ENCODE results near the gene SSX7.
"Not testable (repeated sequence)": the region's sequence is repeated elsewhere in the genome, so short reads cannot be mapped to it uniquely, and the experiment has no call there.

Gene SSX7, protein sequence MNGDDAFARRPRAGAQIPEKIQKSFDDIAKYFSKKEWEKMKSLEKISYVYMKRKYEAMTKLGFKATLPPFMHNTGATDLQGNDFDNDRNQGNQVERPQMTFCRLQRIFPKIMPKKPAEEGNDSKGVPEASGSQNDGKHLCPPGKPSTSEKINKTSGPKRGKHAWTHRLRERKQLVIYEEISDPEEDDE

DNA sequence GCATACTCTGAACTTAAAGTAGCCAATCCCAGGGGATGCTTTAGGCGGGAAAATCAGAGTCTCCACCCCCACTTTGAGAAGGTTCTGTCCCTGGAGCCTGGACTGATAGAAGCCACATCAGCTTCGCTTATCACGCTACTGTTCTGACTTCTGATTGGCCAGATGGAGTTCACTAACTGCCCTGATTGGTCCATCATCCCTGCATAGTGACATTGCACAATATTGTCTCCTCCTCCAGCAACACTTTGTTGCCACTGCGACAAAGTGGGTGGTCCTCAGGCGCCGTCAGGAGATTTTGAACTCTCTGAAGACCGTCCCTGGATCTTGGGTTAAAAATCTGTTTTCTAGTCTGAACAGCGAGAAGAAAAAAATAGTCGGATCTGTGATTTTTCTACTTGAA, at the start of gene SSX7:
Gene SSX7, minus strand, starts transcription at position 101 of the 400 bp plus-strand sequence. CDS start 1,428 bp downstream, outside the sequence.
- DNase-seq (ENCODE audit: low read depth) = not testable (repeated sequence)

DNA sequence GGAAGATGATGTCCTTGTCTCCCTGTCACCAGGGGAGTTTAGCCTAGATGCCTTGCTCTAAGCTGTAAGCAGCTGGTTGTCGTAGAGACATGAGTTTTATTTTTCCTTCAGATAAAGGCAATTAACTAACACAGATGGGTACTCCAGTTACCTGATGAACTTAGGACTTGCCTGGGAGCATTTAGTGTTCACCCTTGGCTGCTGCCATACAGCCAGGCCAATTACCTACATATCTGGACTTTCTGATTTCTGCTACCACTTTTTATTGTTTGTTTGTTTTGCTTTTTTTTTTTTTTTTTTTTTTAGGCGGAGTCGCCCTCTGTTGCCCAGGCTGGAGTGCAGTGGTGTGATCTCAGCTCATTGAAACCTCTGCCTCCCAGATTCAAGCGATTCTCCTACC, 37.3 kb upstream of the SSX7 start:
- DNase-seq (ENCODE audit: low read depth) = not testable (repeated sequence)

DNA sequence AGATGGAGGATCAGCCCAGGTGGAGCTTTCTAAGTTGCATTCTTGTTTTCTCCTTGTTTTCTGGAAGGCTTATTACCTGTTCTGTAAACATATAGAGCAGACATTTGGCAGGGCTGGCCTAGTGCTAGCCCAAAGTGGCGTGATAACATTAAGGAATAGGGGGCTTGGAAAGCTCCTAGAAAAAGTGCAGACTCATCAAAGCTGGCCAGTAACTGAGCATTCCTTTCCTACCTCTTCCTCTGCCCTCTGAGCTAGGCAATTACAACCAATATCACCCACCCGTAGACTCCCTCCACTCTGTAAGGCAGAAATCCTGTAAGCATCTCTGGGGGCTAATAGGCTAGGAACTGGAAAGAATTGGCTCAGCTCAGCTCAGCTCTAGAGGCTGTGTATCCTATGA, 7.5 kb upstream of the SSX7 start:
- DNase-seq (ENCODE audit: low read depth) = not testable (repeated sequence)

DNA sequence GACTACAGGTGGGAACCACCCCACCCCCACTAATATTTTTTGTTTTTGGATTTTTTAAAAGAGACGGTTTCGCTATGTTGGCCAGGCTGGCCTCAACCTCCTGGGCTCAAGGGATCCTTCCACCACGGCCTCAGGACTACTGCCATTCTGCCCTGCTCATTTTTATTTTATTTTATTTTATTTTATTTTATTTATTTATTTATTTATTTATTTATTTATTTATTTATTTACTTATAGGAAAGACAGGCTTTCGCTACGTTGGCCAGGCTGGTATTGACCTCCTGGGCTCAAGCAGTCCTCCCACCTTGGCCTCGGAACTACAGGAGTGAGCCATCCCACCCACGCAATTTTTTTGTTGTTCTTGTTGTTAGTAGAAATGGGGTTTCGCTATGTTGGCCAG, 775 bp upstream of the SSX7 start:
- not testable (repeated sequence) for DNase-seq (ENCODE audit: low read depth)

DNA sequence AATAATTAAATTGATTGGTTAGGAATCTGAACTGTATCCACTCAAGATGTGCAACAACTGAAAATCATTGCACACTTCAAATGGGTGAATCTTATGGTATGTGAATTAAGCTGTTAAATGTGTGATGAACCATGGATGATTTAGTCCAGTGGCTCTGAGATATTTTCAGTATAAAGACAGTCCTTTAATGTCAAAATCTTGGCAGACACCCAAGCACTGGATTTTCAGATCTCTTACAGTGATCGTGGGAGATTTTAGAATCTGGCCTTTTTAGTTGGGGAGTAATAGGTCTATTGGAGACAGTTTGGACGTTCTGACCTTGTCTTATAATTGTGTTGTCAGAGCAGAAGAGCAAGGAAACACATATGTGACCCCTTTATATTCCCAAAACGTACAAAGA, 4.0 kb downstream of the SSX7 start:
- DNase-seq (ENCODE audit: low read depth) = not testable (repeated sequence)

DNA sequence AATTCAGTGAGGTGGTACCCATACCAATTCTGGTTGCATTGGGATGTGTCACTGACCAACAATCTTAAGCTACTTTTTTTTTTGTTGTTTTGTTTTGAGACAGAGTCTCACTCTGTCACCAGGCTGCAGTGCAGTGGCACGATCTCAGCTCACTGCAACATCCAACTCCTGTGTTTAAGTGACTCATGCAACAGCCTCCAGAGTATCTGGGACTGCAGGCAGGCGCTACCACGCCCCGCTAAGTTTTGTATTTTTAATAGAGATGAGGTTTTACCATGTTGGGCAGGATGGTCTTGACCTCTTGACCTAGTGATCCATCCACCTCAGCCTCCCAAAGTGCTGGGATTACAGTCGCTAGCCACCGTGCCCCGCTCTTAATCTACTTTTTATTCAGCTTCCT, 5.7 kb downstream of the SSX7 start:
- DNase-seq (ENCODE audit: low read depth) = not testable (repeated sequence)

DNA sequence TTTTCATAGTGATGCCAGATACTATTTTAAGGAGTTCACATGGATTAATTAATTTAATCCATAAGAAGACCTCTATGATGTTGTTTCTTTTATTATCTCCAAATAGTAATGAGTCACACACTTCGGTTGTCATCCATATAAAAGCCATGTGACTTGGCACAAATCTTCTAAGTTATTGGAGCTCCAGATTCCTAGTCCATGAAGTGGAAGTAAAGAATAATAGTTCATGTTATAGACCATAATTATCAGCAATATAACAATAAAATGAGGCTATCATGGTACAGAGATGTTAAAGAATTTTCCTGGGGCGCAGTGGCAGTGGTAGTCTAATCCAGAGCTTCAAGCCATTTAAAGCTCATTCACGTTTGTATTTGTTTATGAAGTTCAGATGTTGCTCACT, 26.2 kb downstream of the SSX7 start:
- not testable (repeated sequence) for DNase-seq (ENCODE audit: low read depth)

DNA sequence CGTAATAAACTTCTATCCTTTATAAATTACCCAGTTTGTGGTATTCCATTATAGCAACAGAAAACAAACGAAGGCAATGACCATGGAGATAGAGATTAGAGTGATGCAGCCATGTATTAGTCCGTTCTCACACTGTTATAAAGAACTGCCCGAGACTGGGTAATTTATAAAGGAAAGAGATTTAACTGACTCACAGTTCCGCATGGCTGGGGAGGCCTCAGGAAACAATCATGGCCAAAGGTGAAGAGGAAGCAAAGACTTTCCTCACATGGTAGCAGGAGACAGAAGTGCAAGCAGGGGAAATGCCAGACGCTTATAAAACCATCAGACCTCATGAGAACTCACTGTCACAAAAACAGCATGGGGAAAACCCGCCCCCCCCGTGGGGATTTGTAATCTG, 34.0 kb downstream of the SSX7 start:
- DNase-seq (ENCODE audit: low read depth) = not testable (repeated sequence)

DNA sequence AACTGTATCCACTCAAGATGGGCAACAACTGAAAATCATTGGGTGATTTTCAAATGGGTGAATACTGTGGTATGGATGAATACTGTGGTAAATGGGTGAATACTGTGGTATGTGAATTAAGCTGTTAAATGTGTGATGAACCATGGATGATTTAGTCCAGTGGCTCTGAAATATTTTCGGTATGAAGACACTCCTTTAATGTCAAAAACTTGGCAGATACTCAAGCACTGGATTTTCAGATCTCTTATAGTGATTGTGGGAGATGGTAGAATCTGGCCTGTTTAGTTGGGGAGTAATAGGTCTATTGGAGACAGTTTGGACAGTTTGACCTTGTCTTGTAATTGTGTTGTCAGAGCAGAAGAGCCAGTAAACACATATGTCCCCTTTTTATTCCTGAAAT, 45.7 kb downstream of the SSX7 start:
- no peak for DNase-seq (ENCODE audit: low read depth)

DNA sequence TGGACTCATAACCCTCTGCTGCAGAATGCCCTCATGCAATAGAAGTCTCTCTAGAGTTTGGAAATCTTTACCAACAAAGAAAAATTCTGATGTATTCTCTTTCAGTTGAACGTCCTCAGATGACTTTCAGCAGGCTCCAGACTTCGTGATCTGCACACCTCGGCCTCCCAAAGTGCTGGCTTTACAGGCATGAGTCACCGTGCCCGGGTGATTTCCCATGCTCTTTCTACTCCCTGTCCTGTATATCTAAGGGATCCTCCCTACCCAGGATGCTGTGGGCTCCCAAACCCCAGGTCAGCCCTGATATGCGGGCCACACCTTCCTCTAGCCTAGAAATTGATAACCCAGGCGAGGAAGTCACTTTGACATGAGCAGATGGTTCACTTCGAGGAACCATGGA, 51.5 kb downstream of the SSX7 start:
- DNase-seq (ENCODE audit: low read depth) = not testable (repeated sequence)

DNA sequence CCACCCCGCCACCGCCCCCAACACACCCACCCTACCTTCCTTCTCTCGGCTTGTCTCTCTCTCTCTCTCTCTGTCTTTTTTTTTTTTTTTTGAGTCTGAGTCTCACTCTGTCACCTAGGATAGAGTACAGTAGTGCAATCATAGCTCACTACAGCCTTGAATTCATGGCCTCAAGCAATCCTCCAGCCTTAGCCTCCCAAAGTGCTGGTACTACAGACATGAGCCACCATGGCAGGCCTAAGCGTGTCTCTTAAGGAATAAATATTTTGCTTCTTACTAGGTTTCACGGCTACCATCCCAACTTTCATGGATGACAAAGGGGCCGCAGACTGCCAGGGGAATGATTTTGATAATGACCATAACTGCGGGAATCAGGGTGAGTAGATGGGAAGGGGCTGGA, 55.8 kb downstream of the SSX7 start:
- no peak for DNase-seq (ENCODE audit: low read depth)

DNA sequence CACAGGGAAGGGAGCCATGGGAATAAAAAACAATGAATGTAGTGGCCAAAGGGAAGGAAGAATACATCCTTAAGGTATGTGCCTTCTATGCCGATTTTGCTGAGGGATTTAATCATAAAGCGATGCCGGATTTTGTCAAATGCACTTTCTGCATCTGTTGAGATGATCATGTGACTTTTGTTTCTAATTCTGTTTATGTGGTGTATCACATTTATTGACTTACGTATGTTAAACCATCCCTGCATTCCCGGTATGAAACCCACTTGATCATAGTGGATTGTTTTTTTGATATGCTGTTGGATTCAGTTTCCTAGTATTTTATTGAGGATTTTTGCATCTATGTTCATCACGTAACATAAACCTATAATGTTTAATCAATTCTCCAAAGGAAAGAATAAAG, 60.0 kb downstream of the SSX7 start:
- no peak for DNase-seq (ENCODE audit: low read depth)
